Muscle of arm (tissue), 12 donors: Measurements from ENCODE around the gene TIMM44. TPM values are rescaled to one million over a fixed set of nuclear protein-coding genes. Genes with fewer than 3 reads are reported as not detected.
"Not testable (repeated sequence)": the region's sequence is repeated elsewhere in the genome, so short reads cannot be mapped to it uniquely, and the experiment has no call there.

Experiments used
- DNase-seq: peaks from one replicate; pipeline ENCODE4 v3.0.0-alpha.2; 2013
- polyA plus RNA-seq, 12 donors: library from polyadenylated mRNA; unstranded; fragments of 120-200 nt; gene quantifications; one replicate each; pipeline ENCODE4 v1.2.1, GENCODE V29; 2013; ENCODE audit not compliant: insufficient read length in 12 of 12

TIMM44 gene
- polyA plus RNA-seq, 12 donors: 33.8 to 49.3 (median 42.3) TPM; not detected in 1

DNA sequence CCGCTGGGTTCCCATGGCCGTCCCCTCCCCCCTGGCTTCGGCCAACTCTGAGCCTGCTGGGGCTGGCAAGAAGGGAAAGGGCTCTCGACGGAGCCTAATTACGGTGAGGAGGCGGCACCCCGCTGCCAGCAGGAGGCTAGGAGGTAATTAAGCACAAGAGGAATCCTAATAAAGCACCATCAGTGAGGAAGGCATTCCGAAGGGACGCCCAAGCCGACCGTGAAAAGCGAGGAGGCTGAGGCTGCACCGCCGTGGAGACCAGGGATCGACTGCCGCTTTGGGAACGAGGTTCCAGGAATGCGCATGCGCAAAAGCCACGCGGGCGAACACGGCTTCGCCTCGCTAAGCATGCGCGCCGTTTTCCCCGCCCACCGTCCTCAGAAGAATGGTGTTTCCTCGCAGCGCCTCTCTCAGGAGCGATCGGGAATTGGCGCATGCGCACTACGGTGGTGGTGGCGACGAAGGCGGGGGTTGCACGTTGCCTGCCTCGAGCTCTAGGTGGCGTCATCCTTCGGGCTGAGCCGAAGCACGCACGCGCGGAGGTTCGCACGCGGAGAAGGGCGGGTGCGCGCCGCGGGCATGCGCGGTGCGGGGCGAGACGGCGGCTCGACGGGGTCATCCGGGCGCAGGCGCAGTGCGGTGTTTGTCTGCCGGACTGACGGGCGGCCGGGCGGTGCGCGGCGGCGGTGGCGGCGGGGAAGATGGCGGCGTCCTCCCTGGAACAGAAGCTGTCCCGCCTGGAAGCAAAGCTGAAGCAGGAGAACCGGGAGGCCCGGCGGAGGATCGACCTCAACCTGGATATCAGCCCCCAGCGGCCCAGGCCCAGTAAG lies 40.0 kb downstream of the TIMM44 start, which contains the start of gene MAP2K7:
Gene MAP2K7, plus strand, starts transcription at position 634 of the 830 bp plus-strand sequence. Its CDS starts 68 bp downstream, at position 702.
- peak; percentile 100 for DNase-seq

DNA sequence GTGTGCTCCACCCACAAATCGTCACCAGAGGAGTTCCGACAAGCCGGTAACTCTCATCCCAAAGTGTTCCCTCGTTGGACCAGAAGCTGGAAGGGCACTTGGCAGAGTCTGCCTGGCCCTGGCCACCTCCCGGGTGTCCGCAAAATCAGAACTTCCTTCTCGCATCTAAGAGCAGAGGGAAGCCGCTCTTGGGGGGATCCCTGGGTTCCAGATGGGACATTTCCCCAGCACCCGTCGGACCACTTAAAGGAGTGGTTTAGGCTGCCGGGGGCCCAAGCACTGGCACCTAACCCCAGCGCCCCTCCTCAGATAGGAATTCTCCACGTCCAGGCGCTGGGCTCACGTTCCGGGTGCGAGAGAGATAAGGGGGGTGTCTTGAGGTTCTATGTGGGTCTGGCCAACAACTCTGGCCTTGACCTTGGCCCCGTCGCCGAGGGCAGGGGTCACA lies 40.6 kb downstream of the TIMM44 start:
- DNase-seq: no peak

DNA sequence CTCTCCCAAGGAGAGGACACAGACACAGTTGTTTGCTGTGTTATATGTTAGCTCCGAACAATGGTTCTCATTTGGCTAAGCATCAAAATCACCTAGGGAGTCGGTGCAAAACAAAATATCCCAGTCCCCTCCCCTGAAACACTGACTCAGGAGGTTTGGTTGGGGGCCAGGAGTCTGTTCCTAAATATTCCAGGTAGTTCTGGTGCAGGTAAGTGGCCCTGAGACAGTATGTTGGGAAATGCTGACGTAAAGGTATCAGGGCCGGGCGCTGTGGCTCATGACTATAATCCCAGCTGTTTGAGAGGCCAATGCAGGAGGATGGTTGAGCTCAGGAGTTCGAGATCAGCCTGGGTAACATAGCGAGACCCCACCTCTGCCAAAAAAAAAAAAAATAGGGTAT lies 42.1 kb downstream of the TIMM44 start:
- DNase-seq: no peak

- DNase-seq: no peak
Observed at GRCh38 chr19:7900931-7901330, 42.5 kb downstream of the TIMM44 start.

DNA sequence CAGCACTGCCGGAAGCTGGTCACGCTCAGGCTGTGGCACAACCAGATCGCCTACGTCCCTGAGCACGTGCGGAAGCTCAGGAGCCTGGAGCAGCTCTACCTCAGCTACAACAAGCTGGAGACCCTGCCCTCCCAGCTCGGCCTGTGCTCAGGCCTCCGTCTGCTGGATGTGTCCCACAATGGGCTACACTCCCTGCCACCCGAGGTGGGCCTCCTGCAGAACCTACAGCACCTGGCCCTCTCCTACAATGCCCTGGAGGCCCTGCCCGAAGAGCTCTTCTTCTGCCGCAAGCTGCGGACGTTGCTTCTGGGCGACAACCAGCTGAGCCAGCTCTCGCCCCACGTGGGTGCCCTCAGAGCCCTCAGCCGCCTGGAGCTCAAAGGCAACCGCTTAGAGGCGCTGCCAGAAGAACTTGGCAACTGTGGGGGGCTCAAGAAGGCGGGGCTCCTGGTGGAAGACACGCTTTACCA lies 43.0 kb downstream of the TIMM44 start:
- no peak for DNase-seq

GRCh38 chr19:7899751-7900378 lies 43.6 kb downstream of the TIMM44 start:
- no peak for DNase-seq

- DNase-seq: no peak
Observed at GRCh38 chr19:7898967-7899366, 44.5 kb downstream of the TIMM44 start.

GRCh38 chr19:7897292-7897691 lies 46.2 kb downstream of the TIMM44 start:
- no peak for DNase-seq

DNA sequence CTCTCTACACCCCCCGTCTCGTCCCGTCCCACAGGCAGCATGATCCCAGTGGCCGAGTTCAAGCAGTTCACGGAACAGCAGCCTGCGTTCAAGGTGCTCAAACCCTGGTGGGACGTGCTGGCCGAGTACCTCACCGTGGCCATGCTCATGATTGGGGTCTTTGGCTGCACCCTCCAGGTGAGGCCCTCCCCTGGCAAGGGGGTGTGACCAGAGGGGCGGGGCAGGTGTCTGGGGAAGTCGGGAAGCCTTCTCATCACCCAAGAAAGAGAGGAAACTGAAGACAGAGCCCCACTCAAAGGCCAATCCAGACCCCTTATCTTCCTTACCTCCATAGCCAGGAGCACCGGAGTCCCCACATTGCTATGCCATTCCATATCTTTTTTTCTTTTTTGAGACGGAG lies 47.9 kb downstream of the TIMM44 start:
- DNase-seq: no peak

DNA sequence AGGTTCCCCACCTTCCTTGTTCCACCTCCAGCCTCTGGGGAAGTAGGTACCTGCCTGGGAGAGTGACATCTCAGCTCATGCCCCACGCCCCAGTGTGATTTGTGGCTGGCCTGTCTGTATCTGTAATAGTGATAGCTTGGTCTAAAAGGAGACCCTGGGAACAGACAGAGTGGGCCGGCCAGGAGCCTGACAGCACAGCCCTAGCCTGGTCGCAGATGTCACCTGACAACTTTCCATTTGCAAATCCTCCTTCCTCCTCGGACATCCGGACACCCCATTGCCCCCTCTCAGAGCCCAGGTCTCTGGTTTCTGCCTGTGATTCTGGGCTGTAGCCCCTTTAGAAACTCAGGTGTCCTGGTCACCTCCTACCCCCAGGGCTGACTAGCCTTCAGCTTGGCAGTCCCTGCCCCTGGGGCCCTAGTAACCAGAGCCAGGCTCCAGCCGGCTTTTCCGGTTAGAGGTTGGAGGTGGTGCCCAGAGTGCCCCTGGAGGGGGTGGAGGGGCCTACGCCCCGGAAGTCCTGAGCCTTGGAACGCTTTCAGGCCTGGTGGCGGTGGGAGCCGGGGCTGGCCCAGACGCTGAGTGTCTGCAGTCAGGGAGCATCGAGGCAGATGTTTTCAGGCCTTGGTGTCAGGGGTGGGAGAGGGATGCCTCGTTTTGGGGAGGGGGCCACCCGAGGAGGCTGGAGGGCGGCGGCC lies 48.7 kb downstream of the TIMM44 start:
- no peak for DNase-seq

DNA sequence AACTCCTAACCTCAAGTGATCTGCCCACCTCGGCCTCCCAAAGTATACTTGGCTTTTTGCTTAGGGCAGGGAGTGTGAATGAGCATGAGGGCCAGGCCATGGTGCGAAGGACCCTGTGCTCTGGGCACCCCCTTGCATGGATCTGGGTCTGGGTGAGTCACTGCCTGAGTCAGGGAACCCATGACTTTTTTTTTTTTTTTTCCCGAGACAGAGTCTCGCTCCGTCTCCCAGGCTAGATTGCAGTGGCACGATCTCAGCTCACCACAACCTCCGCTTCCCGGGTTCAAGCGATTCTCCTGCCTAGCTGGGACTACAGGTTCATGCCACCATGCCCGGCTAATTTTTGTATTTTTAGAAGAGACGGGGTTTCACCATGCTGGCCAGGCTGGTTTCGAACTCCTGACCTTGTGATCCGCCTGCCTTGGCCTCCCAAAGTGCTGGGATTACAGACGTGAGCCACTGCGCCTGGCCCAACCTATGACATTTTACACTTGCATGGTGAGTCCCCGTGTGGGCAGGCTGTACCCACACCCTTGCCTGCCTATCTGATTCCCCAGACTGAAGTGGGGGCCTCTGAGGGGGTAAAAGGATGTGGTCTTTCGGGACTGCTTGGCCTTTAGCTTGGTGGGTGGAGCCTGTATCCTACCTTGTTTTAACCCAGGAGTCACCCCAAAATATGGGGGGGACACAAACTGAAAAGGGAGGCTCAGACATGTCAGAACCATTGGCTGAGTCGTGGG lies 49.9 kb downstream of the TIMM44 start:
- DNase-seq: not testable (repeated sequence)

GRCh38 chr19:7888826-7889217 lies 54.6 kb downstream of the TIMM44 start:
- no peak for DNase-seq

- no peak for DNase-seq
Observed at GRCh38 chr19:7888145-7888825, 55.2 kb downstream of the TIMM44 start, which contains the start of gene LRRC8E. Gene LRRC8E (plus strand): TSS chr19:7888510. CDS start chr19:7895604, 7,094 bp downstream.

DNA sequence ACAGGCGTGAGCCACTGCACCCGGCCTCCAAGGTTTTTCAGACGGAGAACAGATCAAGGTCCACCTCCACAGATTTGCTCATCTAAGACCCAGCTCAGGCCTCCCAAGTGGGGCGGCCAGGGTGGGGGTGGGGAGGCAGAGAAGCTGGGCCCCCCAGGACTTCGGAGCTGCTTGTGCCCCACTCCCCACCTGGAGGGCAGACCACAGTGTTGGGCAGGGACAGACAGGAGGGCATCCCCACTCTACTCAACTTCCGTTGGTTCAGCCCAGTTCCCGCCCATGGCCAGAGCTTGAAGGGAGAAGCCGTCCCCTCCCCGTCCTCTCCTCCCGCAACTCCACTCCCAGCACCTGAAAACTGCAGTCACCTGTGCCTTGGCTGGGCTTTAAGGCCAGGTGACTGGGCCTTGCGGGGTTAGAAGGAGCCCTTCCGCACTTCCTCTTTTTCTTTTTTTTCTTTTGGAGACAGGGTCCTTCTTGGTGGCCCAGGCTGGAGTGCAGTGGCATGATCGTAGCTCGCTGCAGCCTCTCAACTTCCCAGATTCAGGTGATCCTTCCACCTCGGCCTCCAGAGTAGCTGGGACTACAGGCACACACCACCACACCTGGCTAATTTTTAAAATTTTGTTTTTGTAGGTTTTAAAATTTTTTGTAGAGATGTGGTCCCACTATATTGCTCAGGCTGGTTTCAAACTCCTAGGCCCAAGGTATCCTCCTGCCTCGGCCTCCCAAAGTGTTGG lies 55.9 kb downstream of the TIMM44 start:
- DNase-seq: no peak

- DNase-seq: no peak
Observed at GRCh38 chr19:7885818-7886217, 57.6 kb downstream of the TIMM44 start.

DNA sequence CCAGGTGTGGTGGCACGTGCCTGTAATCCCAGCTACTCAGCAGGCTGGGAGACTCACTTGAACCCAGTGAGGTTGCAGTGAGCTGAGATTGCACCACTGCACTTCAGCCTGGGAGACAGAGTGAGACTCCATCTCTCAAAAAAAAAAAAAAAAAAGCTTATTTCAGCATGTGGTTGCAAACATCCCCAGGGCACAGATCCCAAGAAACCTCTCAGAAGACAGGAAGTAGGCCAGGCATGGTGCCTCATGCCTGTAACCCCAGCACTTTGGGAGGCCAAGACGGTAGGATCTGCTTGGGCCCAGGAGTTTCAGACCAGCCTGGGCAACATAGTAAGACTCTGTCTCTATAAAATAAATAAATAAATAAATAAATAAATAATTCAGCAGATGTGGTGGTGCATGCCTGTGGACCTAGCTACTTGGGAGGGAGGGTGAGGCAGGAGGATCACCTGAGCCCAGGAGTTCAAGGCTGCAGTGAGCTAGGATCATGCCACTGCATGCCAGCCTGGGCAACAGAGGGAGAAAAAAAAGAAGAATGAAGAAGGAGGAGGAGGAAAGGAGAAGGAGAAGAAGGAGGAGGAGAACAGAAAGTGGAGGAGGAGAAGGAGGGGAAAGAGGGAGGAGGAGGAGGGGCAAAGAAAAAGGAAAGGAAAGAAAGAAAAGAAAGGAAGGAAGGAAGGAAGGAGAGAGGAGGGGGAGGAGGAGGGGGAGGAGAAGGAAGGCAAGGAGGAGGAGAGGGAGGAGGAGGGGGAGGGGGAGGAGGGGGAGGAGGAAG lies 59.5 kb downstream of the TIMM44 start:
- DNase-seq: no peak

GRCh38 chr19:7883105-7883504 lies 60.4 kb downstream of the TIMM44 start:
- no peak for DNase-seq

DNA sequence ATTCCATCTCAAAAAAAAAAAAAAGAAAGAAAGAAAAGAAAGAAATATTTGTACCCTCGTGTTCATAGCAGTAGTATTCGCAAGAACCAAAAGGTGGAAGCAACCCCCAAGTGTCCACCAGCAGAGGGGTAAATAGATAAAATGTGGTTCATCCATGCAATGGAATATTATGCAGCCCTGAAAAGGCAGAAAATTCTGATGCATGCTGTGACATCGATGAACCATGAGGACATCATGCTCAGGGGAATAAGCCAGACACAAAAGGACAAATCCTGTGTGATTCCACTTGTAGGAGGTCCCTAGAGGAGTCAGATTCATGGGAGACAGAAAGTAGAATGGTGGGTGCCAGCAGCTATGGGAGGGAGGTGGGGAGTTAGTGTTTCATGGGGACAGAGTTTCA lies 61.6 kb downstream of the TIMM44 start:
- DNase-seq: no peak

GRCh38 chr19:7879836-7880235 lies 63.6 kb downstream of the TIMM44 start:
- no peak for DNase-seq
